Stimulated activated CD8-positive, alpha-beta memory T cell treated with anti-CD3 and anti-CD28 coated beads, Interleukin-12 subunit alpha, Interleukin-12 subunit beta, amount 100 ng/mL, for 1 hour (primary cell): ENCODE results near the gene CDK19.
"Not testable (repeated sequence)": the region's sequence is repeated elsewhere in the genome, so short reads cannot be mapped to it uniquely, and the experiment has no call there.

Source experiments
- DNase-seq: peaks from one replicate; pipeline ENCODE4 v3.0.0-alpha.2; 2020; ENCODE audit warnings: low read depth

Gene CDK19

DNA sequence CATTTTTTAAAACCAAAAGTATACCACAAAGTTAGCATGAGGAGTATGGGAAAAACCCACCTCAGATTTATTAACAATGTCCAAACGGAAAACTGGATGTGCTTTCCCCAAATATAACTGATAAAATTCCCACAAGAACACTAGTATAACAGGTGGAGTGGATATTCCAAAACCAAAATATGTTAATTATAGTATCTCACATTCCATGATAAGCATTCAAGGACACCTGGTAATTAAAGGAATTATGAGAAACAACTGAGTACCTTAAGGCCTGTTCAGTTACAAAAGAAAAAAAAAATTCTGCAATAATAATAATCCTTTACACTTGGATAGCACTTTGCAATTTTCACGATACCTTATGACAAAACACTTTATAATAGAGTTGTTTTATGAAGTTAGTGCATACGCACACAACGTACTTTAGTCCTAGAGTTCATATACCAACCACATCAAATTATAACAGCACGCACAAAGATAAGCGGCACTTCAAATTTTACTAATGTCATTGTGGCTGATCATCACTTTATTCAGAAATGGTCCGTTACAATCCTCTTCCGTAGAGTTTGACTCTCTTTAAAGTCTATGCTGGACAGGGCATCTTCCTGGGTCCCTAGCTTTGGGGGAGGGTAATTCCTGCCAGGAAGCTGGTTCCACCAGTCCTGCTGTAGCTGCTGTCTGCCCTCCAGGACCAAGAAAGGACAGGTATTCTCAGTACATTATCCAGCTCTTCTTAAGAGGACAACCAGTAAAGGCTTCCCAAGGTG lies 1.7 kb downstream of the CDK19 start:
- no peak for DNase-seq

DNA sequence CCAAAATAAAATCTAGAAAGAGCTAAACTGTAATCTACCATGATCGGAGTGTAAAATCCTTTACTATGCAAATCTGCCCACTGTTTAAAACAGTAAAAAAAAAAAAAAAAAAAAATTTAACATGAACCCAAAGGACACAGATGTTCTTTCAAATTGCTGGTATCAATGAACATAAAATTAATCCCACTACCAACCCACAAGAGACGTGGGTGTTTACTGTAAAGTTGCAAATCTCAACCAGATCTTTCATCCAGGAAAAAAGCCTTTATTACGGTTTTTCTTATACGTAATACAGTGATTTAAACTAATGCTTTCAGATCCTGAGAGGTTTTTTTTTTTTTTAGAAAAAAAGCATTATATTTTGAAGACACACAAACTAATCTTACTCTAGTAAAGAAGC lies 2.5 kb downstream of the CDK19 start:
- no peak for DNase-seq

GRCh38 chr6:110810896-110811586 lies 4.2 kb downstream of the CDK19 start:
- DNase-seq: no peak

DNA sequence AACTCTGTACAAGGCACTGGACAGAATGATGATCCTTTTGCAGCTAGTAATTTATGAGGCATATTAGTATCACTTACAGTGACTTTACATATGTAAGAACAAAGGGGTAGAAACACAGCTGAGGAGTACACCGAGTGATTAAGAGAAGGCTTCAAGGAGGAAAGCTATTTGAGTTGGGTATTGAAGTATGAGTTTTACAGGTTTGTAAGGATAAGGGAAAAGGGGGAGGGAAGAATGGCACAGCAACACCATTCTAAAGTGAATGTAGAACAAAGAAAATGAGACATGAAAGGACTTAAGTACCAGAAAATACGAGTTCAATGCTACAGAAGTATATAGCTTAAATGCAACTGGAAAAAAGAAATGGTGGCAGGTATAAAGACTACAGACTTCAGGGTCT lies 5.5 kb downstream of the CDK19 start:
- no peak for DNase-seq

DNA sequence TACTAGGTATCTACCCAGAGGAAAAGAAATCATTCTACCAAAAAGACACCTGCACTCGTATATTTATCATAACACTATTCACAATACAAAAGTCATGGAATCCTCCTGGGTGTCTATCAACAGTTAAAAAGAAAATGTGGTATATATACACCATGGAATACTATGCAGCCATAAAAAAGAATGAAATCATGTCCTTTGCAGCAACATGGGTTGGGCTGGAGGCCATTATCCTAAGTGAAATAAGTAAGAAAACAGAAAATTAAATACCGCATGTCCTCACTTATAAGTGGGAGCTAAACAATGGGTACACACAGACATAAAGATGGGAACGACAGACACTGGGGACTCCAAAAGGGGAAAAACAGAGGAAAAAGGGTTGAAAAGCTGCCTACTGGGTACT lies 13.1 kb downstream of the CDK19 start:
- not testable (repeated sequence) for DNase-seq

DNA sequence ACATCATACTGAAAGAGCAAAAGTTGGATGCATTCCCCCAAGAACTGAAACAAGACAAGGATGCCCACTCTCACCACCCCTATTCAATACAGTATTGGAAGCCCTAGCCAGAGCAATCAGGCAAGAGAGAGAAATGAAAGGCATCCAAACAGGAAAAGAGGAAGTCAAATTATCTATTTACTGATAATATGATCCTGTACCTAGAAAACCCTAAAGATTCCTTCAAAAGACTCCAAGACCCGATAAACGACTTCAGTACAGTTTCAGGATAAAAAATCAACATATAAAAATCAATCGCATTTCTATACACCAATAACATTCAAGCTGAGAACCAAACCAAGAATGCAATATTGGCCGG lies 14.5 kb downstream of the CDK19 start:
- DNase-seq: no peak

DNA sequence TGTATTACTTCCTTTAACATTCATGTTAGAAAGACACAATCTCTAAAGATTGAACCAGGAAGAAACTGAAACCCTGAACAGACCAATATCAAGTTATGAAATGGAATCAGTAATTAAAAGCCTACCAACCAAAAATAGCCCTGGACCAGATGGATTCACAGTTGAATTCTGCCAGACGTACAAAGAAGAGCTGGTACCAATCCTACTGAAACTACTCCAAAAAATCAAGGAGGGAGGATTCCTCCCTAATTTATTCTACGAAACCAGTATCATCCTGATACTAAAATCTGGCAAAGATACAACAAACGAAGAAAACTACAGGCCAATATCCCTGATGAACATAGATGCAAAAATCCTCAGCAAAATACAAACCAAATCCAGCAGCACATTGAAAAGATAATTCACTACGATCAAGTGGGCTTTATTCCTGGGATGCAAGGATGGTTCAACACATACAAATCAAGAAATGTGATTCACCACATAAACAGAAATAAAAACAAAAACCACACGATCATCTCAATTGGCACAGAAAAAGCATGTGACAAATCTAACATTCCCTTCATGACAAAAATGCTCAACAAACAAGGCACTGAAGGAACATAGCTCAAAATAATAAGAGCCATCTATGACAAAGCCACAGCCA lies 15.0 kb downstream of the CDK19 start:
- DNase-seq: no peak

DNA sequence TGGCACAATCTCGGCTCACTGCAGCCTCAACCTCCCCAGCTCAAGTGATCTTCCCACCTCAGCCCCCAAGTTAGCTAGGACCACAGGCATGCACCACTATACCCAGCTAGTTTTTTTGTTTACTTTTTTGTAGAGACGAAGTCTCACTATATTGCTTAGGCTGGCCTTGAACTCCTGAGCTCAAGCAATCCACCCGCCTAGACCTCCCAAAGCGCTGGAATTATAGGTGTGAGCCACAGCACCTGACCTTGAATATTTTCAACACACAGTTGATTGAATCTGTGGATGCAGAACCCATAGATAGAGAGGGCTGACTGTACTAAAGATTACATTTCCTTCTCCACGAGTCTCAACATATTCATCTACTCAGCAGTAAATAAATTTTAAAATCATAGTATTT lies 15.6 kb downstream of the CDK19 start:
- DNase-seq: no peak

GRCh38 chr6:110799189-110799588 lies 16.1 kb downstream of the CDK19 start:
- no peak for DNase-seq

GRCh38 chr6:110795271-110795670 lies 20.0 kb downstream of the CDK19 start:
- DNase-seq: no peak

- no peak for DNase-seq
Observed at GRCh38 chr6:110786696-110787095, 28.6 kb downstream of the CDK19 start.

DNA sequence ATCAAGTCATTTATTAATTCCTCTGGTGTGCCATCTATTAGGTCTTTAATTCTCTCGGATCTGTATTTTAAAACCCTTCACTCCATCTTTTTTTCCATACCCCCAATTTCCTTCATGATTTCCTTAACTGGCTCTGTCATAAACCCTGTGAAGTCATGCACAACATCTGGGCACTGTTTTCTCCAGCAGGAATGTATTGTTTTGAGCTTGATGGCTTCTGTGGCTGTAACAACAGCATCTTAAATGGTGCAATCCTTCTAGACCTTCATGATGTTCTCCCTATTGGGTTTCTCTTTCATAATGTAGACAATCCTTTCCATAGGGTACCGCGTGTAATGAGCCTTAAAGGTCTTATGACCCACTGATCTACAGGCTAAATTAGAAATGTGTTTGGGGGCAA lies 29.0 kb downstream of the CDK19 start:
- DNase-seq: no peak

- DNase-seq: no peak
Observed at GRCh38 chr6:110784610-110784979, 30.7 kb downstream of the CDK19 start.

DNA sequence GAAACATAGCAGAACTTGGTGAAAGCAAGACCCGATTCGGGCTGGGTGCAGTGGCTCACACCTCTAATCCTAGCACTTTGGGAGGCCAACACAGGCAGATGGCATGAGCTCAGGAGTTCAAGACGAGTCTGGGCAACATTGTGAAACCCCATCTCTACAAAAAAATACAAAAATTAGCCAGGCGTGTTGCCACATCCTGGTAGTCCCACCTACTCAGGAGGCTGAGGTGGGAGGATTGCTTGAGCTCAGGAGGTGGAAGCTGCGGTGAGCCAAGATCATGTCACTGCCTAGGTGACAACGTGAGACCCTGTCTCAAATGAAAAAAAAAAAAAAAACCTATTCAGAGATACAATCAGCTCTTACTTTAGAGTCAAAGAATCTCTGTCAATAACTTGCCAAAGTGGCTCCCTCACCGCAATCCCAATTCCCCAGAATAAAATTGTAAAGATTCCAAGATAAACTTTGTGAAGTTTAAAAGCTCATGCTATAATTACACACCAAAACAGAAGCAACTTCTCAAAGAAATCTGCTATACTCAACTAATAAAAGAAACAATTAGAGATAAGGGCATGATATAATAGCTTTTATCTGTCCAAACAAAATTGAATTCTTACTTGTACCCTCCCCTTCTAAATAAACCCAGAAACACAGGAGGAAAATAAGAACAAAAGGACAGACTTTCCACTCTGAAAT lies 33.6 kb downstream of the CDK19 start:
- no peak for DNase-seq

GRCh38 chr6:110778333-110778732 lies 36.9 kb downstream of the CDK19 start:
- DNase-seq: no peak

- DNase-seq: no peak
Observed at GRCh38 chr6:110777636-110778035, 37.6 kb downstream of the CDK19 start.

GRCh38 chr6:110776413-110776812 lies 38.9 kb downstream of the CDK19 start:
- no peak for DNase-seq

GRCh38 chr6:110769923-110770322 lies 45.3 kb downstream of the CDK19 start:
- DNase-seq: no peak

GRCh38 chr6:110768057-110768456 lies 47.2 kb downstream of the CDK19 start:
- DNase-seq: no peak

DNA sequence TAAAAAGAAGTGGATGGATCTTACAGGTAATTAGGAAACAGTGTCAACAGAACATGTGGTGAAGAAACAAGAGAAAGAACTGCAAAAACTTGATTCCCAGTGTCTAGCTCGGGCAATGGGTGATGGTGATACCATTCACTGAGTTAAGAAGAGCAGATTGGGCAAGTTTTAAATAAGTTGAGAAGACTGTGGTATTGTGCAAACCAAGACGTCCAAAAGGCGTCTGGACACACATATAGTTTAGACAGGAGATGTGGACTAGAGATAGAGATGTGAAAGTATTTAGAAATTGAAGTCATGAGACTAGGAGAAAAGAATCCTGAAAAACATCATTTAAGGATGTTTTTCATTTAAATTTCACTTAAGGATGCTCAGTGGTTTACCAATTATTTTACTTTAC lies 53.9 kb downstream of the CDK19 start:
- no peak for DNase-seq

DNA sequence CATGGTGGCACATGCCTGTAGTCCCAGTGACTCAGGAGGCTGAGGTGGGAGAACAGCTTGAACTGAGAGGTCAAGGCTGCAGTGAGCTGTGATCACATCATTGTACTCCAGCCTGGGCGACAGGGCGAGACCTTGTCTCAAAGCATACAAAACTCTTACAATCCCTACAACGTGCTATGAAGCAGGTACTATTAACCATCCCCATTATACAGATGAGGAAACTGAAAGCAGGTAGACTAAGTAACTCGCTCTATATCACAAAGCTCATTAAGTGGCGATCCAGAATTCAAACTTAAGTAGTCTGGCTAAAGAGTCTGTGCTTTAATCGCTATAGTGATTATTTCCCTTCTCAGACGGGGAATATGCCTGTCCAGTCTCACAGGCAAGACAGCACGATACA lies 54.7 kb downstream of the CDK19 start:
- DNase-seq: no peak

DNA sequence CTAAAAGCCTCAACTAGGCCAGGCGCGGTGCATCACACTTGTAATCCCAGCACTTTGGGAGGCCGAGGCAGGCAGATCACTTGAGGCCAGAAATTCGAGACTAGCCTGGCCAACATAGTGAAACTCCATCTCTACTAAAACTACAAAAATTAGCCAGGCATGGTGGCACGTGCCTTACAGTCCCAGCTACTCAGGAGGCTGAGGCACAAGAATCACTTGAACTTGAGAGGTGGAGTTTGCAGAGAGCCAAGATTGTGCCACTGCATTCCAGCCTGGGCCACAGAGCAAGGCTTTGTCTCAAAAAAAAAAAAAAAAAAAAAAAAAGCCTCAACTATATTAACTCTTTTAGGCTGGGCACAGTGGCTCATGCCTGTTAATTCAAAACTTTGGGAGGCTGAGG lies 55.2 kb downstream of the CDK19 start:
- DNase-seq: not testable (repeated sequence)

- DNase-seq: no peak
Observed at GRCh38 chr6:110757926-110758325, 57.3 kb downstream of the CDK19 start.
